Skeletal muscle satellite cell (primary cell): ENCODE data around the gene GJD3.
A peak's percentile ranks its signal among the peaks of the same experiment; 100 is the strongest.

Source experiments
- H3K27me3 ChIP-seq: 2 replicates; pipeline ENCODE4 v1.7.0; 2013; ENCODE audit warnings: low read length; ENCODE audit not compliant: control insufficient read depth, insufficient read depth
- H3K36me3 ChIP-seq: 2 replicates; pipeline ENCODE4 v1.7.0; 2013; ENCODE audit warnings: mild to moderate bottlenecking, control low read depth, low read length; ENCODE audit not compliant: insufficient read depth
- H3K4me1 ChIP-seq: 2 replicates; pipeline ENCODE4 v1.7.0; 2013; ENCODE audit warnings: low read length; ENCODE audit not compliant: control insufficient read depth, insufficient read depth
- H3K4me2 ChIP-seq: 2 replicates; pipeline ENCODE4 v1.7.0; 2013; ENCODE audit warnings: mild to moderate bottlenecking, low read length
- H3K4me3 ChIP-seq: 2 replicates; pipeline ENCODE4 v1.7.0; 2013; ENCODE audit warnings: low read length
- H3K9ac ChIP-seq: 2 replicates; pipeline ENCODE4 v1.7.0; 2013; ENCODE audit warnings: mild to moderate bottlenecking, low read depth, low read length, moderate library complexity
- H3K9me3 ChIP-seq: replicated peaks from 2 replicates; pipeline ENCODE4 v1.7.0; 2013; ENCODE audit warnings: mild to moderate bottlenecking, control low read depth, low read length

GJD3 gene

DNA sequence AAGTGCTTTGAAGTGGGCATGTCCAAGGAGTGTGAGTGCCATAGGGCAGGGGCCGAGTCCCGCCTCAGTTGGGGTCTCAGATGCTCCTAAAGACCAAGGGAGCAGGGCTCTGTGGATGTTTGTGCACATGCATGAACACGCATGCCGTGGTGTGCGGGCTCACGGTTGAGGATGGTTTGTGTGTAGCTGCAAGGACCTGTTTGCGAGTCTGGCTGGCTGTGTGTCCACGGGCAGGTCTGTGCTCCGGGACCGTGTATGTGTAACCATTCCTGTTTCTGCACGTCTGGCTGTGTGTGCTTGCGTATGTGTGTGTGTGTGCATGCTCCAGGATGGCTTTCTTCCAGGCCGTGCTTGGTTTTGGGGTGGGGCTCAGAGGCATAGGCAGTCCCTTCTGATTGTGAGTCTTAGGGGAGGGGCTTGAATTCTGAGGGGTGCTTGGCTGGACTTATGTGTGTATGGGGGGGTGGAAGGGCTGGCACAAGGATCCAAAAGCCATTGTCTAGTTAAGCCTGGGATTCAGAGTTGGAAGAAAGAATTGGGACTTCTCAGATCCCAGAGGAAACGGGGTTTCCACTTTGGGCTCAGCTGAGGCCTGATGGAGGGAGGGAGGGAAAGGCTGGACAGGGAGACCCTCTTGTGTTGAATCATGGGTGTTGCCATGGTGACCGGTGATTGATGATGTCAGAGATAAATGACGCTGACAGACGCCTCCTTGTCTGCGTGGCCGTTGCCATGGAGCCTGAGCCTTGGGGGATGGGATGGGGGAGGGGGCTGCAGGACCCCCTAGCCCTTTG lies 14.4 kb downstream of the GJD3 start:
- Histone ChIP-seq H3K4me3 (no peak overlapping the region), H3K36me3 (peaks cover 48% of the 10 kb centered on the region), H3K9ac (no peak overlapping the region), H3K4me1 (peaks cover 75% of the 10 kb centered on the region), H3K4me2 (peak overlapping the region; percentile 2), H3K9me3 (no peaks in the 10 kb centered on the region), H3K27me3 (no peaks in the 10 kb centered on the region)

DNA sequence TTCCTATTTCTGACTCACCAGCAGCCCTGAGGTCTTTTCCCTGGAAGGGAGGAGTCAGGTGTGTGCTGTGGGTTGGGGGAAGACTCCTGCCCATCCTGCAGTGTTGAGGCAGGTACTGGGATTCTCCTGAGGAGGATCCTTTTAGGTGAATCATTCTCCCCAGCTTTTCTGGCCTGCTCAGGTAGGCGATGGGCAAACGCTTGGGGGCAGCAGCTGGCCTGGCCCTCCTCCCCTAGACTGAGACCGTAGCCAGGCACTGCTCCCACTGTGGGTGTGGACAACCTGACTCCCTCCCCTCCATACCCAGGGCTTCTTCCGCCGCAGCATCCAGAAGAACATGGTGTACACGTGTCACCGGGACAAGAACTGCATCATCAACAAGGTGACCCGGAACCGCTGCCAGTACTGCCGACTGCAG lies 15.1 kb downstream of the GJD3 start:
- H3K9me3 ChIP-seq, result no peaks in the 10 kb centered on the region
- peak overlapping the region; percentile 60 for H3K4me2 ChIP-seq
- no peak overlapping the region for H3K9ac ChIP-seq
- peaks cover 43% of the 10 kb centered on the region for H3K36me3 ChIP-seq
- H3K4me3 ChIP-seq, result no peak overlapping the region
- H3K4me1 ChIP-seq, result peaks cover 77% of the 10 kb centered on the region
- no peaks in the 10 kb centered on the region for H3K27me3 ChIP-seq

DNA sequence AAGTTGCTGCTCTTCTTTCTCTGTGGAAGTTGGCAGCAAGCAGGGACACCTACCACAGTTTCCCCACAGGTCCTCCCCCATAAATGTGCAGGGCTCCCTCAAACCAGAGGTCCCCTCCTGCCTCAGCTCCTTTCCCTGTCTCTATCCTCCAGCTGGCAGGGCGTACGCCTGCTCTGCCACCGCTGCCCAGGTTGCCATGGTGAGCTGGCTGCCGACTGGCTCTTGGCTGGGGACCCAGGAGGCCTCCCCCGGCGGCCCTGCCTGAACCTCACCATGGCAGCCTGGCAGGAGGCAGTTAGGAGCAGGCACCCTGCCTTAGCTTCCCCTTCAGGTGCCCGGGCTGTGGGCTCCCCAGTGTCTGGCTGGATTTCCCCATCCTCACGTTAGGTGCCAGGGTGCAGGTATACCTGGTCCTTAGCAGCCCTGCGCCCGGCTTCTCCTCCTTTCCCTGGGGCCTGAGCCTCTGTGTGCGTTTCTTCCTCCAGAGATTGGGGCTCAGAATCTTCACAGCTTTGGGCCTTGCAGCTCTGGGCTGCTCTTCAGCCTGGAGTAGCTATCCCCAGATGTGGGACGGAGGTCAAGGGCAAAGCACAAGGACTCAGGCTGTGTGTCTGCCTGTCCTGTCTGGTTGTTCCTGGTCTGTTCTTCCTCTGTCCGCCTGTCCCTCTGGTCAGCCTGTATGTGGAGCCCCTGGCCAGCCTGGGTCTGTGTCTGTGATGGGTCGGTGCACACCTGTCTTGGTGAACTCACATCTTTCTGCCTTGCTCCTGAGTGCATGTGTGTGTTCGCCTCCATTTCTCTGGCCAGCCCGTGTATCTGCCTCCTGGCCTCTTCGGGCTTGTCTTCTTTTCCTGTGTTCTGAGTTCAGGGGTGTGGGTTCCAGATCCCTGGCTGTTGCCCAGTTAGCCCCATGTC lies 15.7 kb downstream of the GJD3 start:
- no peaks in the 10 kb centered on the region for H3K27me3 ChIP-seq
- no peaks in the 10 kb centered on the region for H3K9me3 ChIP-seq
- peak overlapping the region; percentile 60 for H3K4me2 ChIP-seq
- peaks cover 84% of the 10 kb centered on the region for H3K4me1 ChIP-seq
- peaks cover 39% of the 10 kb centered on the region for H3K36me3 ChIP-seq
- peak overlapping the region; percentile 11 for H3K9ac ChIP-seq
- no peak overlapping the region for H3K4me3 ChIP-seq

DNA sequence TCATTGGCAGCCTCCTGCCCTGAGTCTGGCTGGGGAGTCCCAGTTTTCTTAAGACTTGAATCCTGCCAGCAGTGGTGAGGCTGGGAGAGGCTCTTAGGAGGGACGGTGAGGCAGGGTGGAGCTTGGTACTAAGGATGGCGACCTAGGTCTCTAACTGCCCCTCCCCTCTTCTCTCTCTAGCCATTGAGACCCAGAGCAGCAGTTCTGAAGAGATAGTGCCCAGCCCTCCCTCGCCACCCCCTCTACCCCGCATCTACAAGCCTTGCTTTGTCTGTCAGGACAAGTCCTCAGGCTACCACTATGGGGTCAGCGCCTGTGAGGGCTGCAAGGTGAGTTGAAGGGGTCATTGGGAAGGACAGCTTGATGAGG lies 16.4 kb downstream of the GJD3 start:
- Histone ChIP-seq H3K4me3 (no peak overlapping the region), H3K9me3 (no peaks in the 10 kb centered on the region), H3K4me1 (peaks cover 91% of the 10 kb centered on the region), H3K9ac (peak overlapping the region; percentile 11), H3K36me3 (peaks cover 36% of the 10 kb centered on the region), H3K4me2 (peak overlapping the region; percentile 60), H3K27me3 (no peaks in the 10 kb centered on the region)

DNA sequence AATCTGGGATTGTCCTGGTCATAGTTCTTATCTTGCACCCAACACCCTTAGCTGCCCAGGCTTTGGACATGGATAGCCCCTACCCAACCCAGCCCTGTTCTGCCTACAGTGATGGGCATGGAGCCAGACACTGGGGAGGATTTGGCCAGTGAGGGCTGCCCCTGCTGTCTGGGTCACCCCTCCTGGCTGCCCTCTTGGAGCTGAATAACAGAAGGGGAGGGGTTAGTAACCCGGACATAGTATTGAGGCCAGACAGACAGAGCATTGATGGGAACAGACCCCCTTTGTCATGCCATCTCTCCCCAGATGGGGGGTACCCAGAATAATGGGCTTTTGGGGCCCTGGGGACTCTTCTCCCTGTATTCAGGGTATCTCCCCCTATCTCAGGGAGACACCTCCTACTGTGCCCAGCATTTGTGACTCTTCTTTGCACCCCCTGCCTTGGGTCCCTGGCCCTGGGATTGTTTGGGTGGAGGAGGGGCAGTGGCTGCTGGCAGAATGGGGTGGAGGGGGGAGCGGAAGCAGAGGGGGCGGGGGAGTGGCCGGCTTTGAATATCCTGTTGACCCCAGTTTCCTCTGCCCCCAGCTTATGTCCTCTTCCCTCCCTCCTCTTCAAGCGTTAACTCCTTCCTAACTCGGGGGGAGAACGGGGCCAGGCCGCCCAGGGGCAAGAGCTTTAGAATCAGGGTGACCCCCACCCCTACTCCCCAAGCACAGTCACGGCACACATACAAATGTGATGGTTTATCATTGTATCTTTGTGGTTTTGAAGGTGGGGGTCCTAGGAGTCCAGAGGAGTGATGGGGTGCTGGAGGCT lies 17.0 kb downstream of the GJD3 start:
- H3K4me3 ChIP-seq, result peak overlapping the region; percentile 56
- peaks cover 97% of the 10 kb centered on the region for H3K4me1 ChIP-seq
- H3K4me2 ChIP-seq, result peak overlapping the region; percentile 92
- no peaks in the 10 kb centered on the region for H3K9me3 ChIP-seq
- H3K27me3 ChIP-seq, result no peaks in the 10 kb centered on the region
- peak overlapping the region; percentile 45 for H3K9ac ChIP-seq
- H3K36me3 ChIP-seq, result peaks cover 30% of the 10 kb centered on the region

DNA sequence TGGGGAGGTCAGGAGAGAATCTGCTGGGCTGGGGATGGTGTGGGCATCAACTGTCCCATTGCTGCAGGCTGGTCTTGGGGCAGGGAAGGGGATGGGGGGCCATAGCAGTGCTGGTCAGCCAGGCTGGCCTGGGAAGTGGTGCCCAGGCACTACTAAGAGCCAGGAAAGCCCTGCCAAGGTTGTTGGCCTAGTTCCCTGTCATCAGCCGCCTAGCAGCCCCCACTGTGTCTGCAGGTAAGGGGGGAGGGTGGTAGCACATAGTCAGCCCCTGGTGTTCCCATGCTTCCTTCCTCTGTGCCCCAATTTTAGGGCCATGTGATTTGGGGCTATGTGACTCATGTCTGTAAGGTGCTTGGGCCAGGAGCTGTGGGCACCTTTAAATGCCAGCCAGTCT lies 17.8 kb downstream of the GJD3 start:
- H3K9me3 ChIP-seq, result no peaks in the 10 kb centered on the region
- H3K9ac ChIP-seq, result peak overlapping the region; percentile 45
- H3K36me3 ChIP-seq, result peaks cover 23% of the 10 kb centered on the region
- peak overlapping the region; percentile 56 for H3K4me3 ChIP-seq
- peak overlapping the region; percentile 92 for H3K4me2 ChIP-seq
- H3K4me1 ChIP-seq, result peaks cover 91% of the 10 kb centered on the region
- H3K27me3 ChIP-seq, result no peaks in the 10 kb centered on the region

DNA sequence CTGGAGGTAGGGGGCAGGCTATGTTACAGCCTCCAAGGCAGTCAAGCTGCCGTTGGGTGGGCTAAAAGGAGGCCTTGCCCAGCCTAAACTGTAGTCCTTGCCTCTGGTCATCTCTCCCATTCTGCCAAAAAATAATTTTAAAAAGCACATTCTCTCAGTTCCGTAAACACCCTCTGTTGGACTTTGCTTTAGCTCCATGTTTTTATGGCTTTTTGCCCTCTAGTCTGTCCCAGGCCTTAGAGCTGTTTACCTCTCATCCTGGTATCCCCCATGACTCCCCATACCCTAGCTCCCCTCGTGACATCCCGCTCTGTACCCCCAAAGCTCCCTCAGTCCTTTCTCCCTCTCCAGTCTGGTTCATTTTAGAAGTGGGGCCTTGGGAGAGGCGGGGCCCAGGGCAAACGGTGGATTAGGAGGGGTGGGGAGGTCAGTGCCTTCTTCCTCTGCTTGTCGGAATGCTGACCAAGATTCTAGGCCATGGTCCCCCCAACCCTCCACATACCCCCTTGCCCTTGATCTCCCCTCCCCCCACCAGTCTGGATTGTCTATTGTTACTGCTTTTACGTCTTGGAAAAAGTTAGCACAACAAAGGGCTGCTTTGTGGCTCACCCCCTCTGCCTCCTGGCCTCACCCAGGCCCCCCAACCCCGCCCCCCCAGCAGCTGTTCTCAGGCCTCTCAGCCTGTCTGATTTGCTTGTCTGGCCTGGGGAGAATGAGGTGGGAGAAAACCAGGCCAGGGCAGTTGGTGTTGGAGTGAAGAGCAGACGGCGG lies 18.4 kb downstream of the GJD3 start:
- Histone ChIP-seq H3K4me3 (peak overlapping the region; percentile 79), H3K4me2 (peak overlapping the region; percentile 92), H3K9ac (peak overlapping the region; percentile 86), H3K36me3 (peaks cover 20% of the 10 kb centered on the region), H3K4me1 (peaks cover 88% of the 10 kb centered on the region), H3K9me3 (no peaks in the 10 kb centered on the region), H3K27me3 (no peaks in the 10 kb centered on the region)

DNA sequence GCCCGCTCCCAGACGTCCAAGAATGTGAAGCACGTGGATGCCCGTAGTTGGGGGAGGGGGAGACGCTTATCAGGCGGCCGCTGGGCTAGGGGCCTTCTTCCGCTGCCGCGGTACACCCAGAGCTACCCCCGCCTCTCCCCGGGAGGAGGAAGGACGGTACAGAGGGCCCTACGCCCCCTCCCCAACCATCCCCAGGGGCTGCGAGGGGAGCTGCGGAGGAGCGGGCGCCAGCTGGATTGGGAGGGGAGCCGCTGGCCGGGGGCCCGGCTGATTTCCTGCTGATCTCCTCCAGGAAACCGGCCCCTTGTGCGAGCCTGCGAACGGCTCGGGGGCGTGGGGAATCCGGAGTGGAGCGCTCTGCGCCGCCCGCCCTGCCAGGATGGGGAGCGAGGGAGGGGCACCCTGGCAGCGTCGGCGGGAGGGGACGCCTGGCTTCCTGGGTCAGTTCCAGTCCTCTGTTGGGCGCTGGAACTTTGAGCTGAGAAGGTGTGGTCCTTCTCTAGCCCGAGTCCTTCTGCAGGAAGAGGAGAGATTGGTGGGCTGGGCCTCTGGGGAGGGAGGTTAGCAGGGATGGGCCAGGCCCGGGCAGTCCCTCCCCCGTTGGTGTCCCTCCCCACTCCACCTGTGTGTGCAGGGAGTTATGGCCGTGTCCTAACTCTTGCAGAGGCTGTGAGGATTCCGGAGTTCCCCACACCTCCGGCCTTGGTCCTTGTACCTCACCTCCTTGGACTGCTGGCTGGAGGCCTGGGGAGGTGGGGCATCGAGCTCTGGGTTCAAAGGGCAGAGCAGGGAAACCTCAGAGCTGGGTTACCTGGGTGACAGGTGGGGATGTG lies 19.2 kb downstream of the GJD3 start:
- Histone ChIP-seq H3K36me3 (peaks cover 26% of the 10 kb centered on the region), H3K4me1 (peaks cover 86% of the 10 kb centered on the region), H3K9me3 (no peaks in the 10 kb centered on the region), H3K27me3 (no peaks in the 10 kb centered on the region), H3K9ac (peak overlapping the region; percentile 86), H3K4me2 (peak overlapping the region; percentile 92), H3K4me3 (peak overlapping the region; percentile 79)

DNA sequence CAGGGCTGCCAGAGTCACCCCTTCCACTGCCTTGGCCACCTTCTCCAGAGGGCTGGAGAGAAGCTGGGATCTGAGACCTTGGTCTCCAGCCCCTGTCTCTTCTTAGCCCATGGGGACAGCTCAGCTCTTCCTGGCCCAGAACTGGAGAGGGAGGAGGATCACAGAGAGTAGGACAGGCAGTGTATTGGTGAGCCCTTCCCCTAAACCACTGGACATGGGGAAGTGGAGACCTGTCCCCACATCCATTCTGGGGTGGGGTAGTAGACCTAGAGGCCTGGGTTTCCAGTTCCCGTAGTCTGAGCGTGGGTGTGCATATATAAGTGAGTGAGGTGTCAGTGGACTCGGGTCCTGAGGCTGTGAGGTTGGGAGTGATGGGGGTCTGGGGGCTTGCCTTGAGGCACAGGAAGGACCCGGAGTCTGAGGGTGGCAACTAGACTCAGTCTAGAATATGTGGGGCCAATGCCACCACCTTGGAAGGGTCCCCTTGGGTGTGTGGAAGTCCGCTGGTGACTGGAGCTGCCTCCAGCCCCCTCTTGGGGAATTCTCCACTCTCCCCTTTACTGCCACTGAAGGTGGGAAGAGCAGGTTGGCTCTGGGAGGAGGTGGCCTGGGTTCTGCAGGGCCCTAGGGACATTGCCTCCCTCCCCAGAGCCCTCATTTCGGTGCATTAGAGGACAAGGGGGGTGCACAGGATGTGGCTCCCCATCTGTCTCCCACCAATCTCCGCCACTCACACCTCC lies 19.9 kb downstream of the GJD3 start:
- peak overlapping the region; percentile 79 for H3K4me3 ChIP-seq
- H3K9me3 ChIP-seq, result no peaks in the 10 kb centered on the region
- H3K9ac ChIP-seq, result peak overlapping the region; percentile 86
- H3K4me1 ChIP-seq, result peaks cover 80% of the 10 kb centered on the region
- H3K36me3 ChIP-seq, result peaks cover 27% of the 10 kb centered on the region
- H3K4me2 ChIP-seq, result peak overlapping the region; percentile 92
- H3K27me3 ChIP-seq, result no peaks in the 10 kb centered on the region
